GM12878 (cell line): ENCODE results near the gene NTRK1. TPM values are rescaled to one million over a fixed set of nuclear protein-coding genes. Genes with fewer than 3 reads are reported as not detected.

Source experiments
- ATAC-seq: fragments of 200-7000 bp; cut with Tn5 transposase; 3 replicates; pipeline ENCODE4 v1.9.1; 2020; ENCODE audit warnings: mild to moderate bottlenecking, moderate library complexity
- BruUV-seq: library from RNA; stranded (reverse); fragments of 400-500 nt; replicated peaks from 2 replicates; lab custom pipeline; 2021; lab: Mats Ljungman, UMichigan
- CTCF ChIA-PET: fragments of 300-600 bp; sonication (Branson Sonifier 250); formaldehyde crosslinking; extraction: SDS; loops from one replicate; lab custom pipeline; 2021; ENCODE audit warnings: inconsistent platforms; lab: Yijun Ruan, JAX
- POLR2A ChIA-PET: fragments of 350-600 bp; formaldehyde crosslinking; extraction: SDS; loops from one replicate; lab custom pipeline; 2021; ENCODE audit warnings: inconsistent platforms; lab: Charles Lee
- RAD21 ChIA-PET: fragments of 300-600 bp; sonication (Branson Sonifier 250); formaldehyde crosslinking; loops from one replicate; lab custom pipeline; 2023; ENCODE audit warnings: antibody characterized with exemption; ENCODE audit not compliant: unreplicated experiment; lab: Charles Lee
- SMC1A ChIA-PET: fragments of 300-600 bp; sonication (Branson Sonifier 250); formaldehyde crosslinking; loops from one replicate; lab custom pipeline; 2023; ENCODE audit not compliant: unreplicated experiment, uncharacterized antibody; lab: Charles Lee
- DNase-seq: peaks from one replicate; pipeline ENCODE4 v3.0.0-alpha.2; 2011; ENCODE audit warnings: low read depth, low spot score
- FAIRE-seq: peaks from 3 replicates; lab custom pipeline; 2011; peaks lifted over from hg19 to GRCh38; lab: Jason Lieb, UNC
- H2AFZ ChIP-seq: 2 replicates; pipeline ENCODE4 v1.6.0; 2011; ENCODE audit warnings: low read depth, low read length, control low read depth; ENCODE audit not compliant: control insufficient read depth
- H3K27ac ChIP-seq: 2 replicates; pipeline ENCODE4 v1.5.1; 2011; ENCODE audit warnings: control low read depth; ENCODE audit not compliant: control insufficient read depth, insufficient read depth
- H3K27me3 ChIP-seq, 2 experiments: replicated peaks in 1 of 2; 2 replicates each; pipeline versions ENCODE4 v1.6.0 to v1.6.1; 2011; ENCODE audit warnings: low read length in 1 of 2; ENCODE audit not compliant: control insufficient read depth in 2 of 2, insufficient read depth in 2 of 2
- H3K36me3 ChIP-seq, 2 experiments: 2 replicates each; pipeline ENCODE4 v1.5.1; 2011; ENCODE audit warnings: low read length in 1 of 2; ENCODE audit not compliant: control insufficient read depth in 2 of 2, insufficient read depth in 2 of 2
- H3K4me1 ChIP-seq: 2 replicates; pipeline ENCODE4 v1.6.1; 2011; ENCODE audit warnings: mild to moderate bottlenecking, low read length, moderate library complexity, mixed read lengths; ENCODE audit not compliant: control insufficient read depth, insufficient read depth
- H3K4me2 ChIP-seq: 2 replicates; pipeline ENCODE4 v1.6.0; 2011; ENCODE audit warnings: control low read depth; ENCODE audit not compliant: control insufficient read depth, insufficient read depth
- H3K4me3 ChIP-seq: fragments of 200-600 bp; sonication (generic); 2 replicates; pipeline ENCODE4 v1.5.1; 2016
- H3K79me2 ChIP-seq: 2 replicates; pipeline ENCODE4 v1.6.0; 2011; ENCODE audit warnings: low read length; ENCODE audit not compliant: control insufficient read depth, insufficient read depth
- H3K9ac ChIP-seq: 2 replicates; pipeline ENCODE4 v1.8.0; 2011; ENCODE audit warnings: low read length, control low read depth, mixed read lengths; ENCODE audit not compliant: control insufficient read depth, insufficient read depth
- H3K9me3 ChIP-seq: replicated peaks from 3 replicates; pipeline ENCODE4 v1.5.1; 2011; ENCODE audit warnings: mild to moderate bottlenecking, low read length; ENCODE audit not compliant: control insufficient read depth, insufficient read depth
- H4K20me1 ChIP-seq: 2 replicates; pipeline ENCODE4 v1.6.0; 2011; ENCODE audit not compliant: control insufficient read depth, insufficient read depth
- BCL3 ChIP-seq: IDR thresholded peaks from 2 replicates; pipeline ENCODE4 v1.6.1; 2011; ENCODE audit warnings: borderline replicate concordance, low read depth, mild to moderate bottlenecking, moderate library complexity, low read length; ENCODE audit not compliant: insufficient read depth, poor library complexity, severe bottlenecking
- CHD2 ChIP-seq: IDR thresholded peaks from 2 replicates; pipeline ENCODE4 v1.6.1; 2011; ENCODE audit warnings: low read depth, low read length, improper control_type of control experiment, borderline replicate concordance
- HCFC1 ChIP-seq: fragments of 150-350 bp; IDR thresholded peaks from 2 replicates; pipeline ENCODE4 v1.6.1; 2014; ENCODE audit warnings: low read length
- HDAC6 ChIP-seq: fragments of 200-600 bp; sonication (generic); IDR thresholded peaks from one replicate; pipeline ENCODE4 v1.8.0; 2017; ENCODE audit warnings: antibody characterized with exemption; ENCODE audit not compliant: unreplicated experiment
- KDM1A ChIP-seq: fragments of 200-600 bp; sonication (generic); IDR thresholded peaks from 2 replicates; pipeline ENCODE4 v1.6.1; 2016; ENCODE audit warnings: borderline replicate concordance
- MXI1 ChIP-seq: fragments of 150-350 bp; IDR thresholded peaks from 2 replicates; pipeline ENCODE4 v1.6.1; 2011; ENCODE audit warnings: low read depth, mild to moderate bottlenecking, inconsistent platforms, low read length, improper control_type of control experiment
- MYC ChIP-seq: IDR thresholded peaks from 2 replicates; pipeline ENCODE4 v1.6.1; 2011; ENCODE audit warnings: mild to moderate bottlenecking, low read length, moderate library complexity, inconsistent platforms; ENCODE audit not compliant: insufficient read depth, insufficient replicate concordance, insufficient read length, severe bottlenecking
- NR2C1 ChIP-seq: fragments of 450-650 bp; IDR thresholded peaks from 2 replicates; pipeline ENCODE4 v1.6.1; 2017; ENCODE audit warnings: antibody characterized with exemption, mild to moderate bottlenecking, moderate library complexity
- NR2C2 ChIP-seq: IDR thresholded peaks from 2 replicates; pipeline ENCODE4 v1.6.1; 2011; ENCODE audit warnings: borderline replicate concordance, low read depth; ENCODE audit not compliant: control insufficient read depth, insufficient read length
- RAD51 ChIP-seq: fragments of 450-650 bp; IDR thresholded peaks from 2 replicates; pipeline ENCODE4 v1.6.1; 2016; ENCODE audit warnings: moderate library complexity, mild to moderate bottlenecking, inconsistent platforms
- RELA ChIP-seq: fragments of 450-650 bp; IDR thresholded peaks from 2 replicates; pipeline ENCODE4 v1.8.0; 2014; ENCODE audit warnings: borderline replicate concordance; ENCODE audit not compliant: partially characterized antibody
- SPI1 ChIP-seq: IDR thresholded peaks from 2 replicates; pipeline ENCODE4 v1.6.1; 2011; ENCODE audit warnings: low read depth, mild to moderate bottlenecking, low read length, moderate library complexity, borderline replicate concordance; ENCODE audit not compliant: insufficient read depth
- STAT1 ChIP-seq: fragments of 450-650 bp; conservative IDR thresholded peaks from 2 replicates; pipeline ENCODE4 v1.6.1; 2014; ENCODE audit warnings: antibody characterized with exemption, mild to moderate bottlenecking
- SUZ12 ChIP-seq: fragments of 200-600 bp; sonication (generic); IDR thresholded peaks from one replicate; pipeline ENCODE4 v1.6.1; 2018; ENCODE audit warnings: antibody characterized with exemption, mild to moderate bottlenecking; ENCODE audit not compliant: unreplicated experiment
- TARDBP ChIP-seq: IDR thresholded peaks from 2 replicates; pipeline ENCODE4 v1.6.1; 2016; ENCODE audit warnings: borderline replicate concordance
- WGBS: methylation state at CpG from one replicate; pipeline ENCODE4 v1.1.6; 2016; ENCODE audit warnings: low lambda C conversion rate; ENCODE audit not compliant: insufficient replicate concordance, insufficient coverage; ENCODE audit errors: missing lambda C conversion rate; 5-methylcytosine and 5-hydroxymethylcytosine counted together
- in situ Hi-C: fragments of 300-500 bp; cut with MboI; formaldehyde crosslinking; loops from 9 replicates; pipeline ENCODE4 v1.14.3; 2018; ENCODE audit warnings: mixed read lengths
- intact Hi-C: fragments of 100-400 bp; cut with micrococcal nuclease; formaldehyde crosslinking; loops from one replicate; pipeline ENCODE4 v1.14.2; 2022; ENCODE audit not compliant: unreplicated experiment
- polyA plus RNA-seq, 11 experiments: library from polyadenylated mRNA; depleted of rRNA in 4 of 11; unstranded in 6 of 11; stranded (reverse) in 5 of 11; fragments of >200 nt; fragmentation: Nextera tagmentation in 4 of 11; fragmentation: Illumina TruSeq in 1 of 11; extraction: Ambion mirVana in 4 of 11; extraction: Trizol in 1 of 11; gene quantifications; 1 replicate in 1 of 11; 2 replicates in 10 of 11; pipeline versions ENCODE4 v1.2.1 to v1.2.3, GENCODE V29; 2011 to 2016; ENCODE audit warnings: inconsistent platforms in 2 of 11, missing spikeins in 2 of 11, low read depth in 1 of 11
- total RNA-seq, 4 experiments: library from RNA; depleted of rRNA in 3 of 4; stranded (reverse); fragments of >200 nt in 3 of 4; fragmentation: Illumina TruSeq in 1 of 4; extraction: Trizol in 1 of 4; gene quantifications; 2 replicates each; pipeline versions ENCODE4 v1.2.1 to v1.2.3, GENCODE V29; 2013 to 2021

The NTRK1 gene
- total and polyA plus RNA-seq, 10 of the 15 experiments (the other 5 are each of a cell fraction or from before 2014, with no cell fraction given), result 0.10 to 0.56 (median 0.40) TPM; not detected in 7

GRCh38 chr1:156887734-156888133 lies 27.1 kb downstream of the NTRK1 start:
- FAIRE-seq (no peak), DNase-seq (no peak), ATAC-seq (no peak)
- intact Hi-C loops (no loop called here), in situ Hi-C loops (no loop called here)
- Histone ChIP-seq H3K36me3 (no peaks in the 10 kb centered on the region), H2AFZ (no peak overlapping the region), H4K20me1 (no peaks in the 10 kb centered on the region), H3K4me2 (no peak overlapping the region), H3K79me2 (no peaks in the 10 kb centered on the region), H3K9me3 (no peaks in the 10 kb centered on the region), H3K27ac (no peak overlapping the region), H3K4me1 (no peaks in the 10 kb centered on the region), H3K4me3 (no peak overlapping the region), H3K9ac (no peak overlapping the region), H3K27me3 (peaks cover 2 to 4% of the 10 kb centered on the region in 2 experiments; a peak in 3 of 4 replicates)
- ChIA-PET SMC1A (interaction anchor here (0.7 to 5.2 kb wide), 2 partner anchors 75 to 161 kb away, joined by 4 to 50 read pairs; partner anchors contain the start of genes ISG20L2 and METTL25B), RAD21 (interaction anchor here (0.6 to 7.1 kb wide), 4 partner anchors 49 to 198 kb away, joined by 3 to 42 read pairs (median 18); no protein-coding TSS in a partner anchor), POLR2A (interaction anchor here (0.5 kb wide), 1 partner anchor 261 kb away, joined by 4 read pairs; no protein-coding TSS in a partner anchor), CTCF (interaction anchor here (0.6 to 5.7 kb wide), 8 partner anchors 28 to 598 kb away, joined by 3 to 90 read pairs (median 4); partner anchors contain the start of gene NTRK1)
- 14% methylated on average over 6 of the region's 6 CpGs for WGBS
- no TSS peak for BruUV-seq
- no peak for TF ChIP-seq KDM1A
- no peak for TF ChIP-seq RAD51
- no peak for TF ChIP-seq SUZ12
- no peak for TF ChIP-seq MYC
- no peak for TF ChIP-seq TARDBP
- TF ChIP-seq SPI1, result no peak
- no peak for TF ChIP-seq STAT1
- no peak for TF ChIP-seq HCFC1
- no peak for TF ChIP-seq RELA
- TF ChIP-seq CHD2, result no peak
- TF ChIP-seq NR2C1, result no peak
- TF ChIP-seq NR2C2, result no peak
- no peak for TF ChIP-seq BCL3
- TF ChIP-seq HDAC6, result no peak
- TF ChIP-seq MXI1, result no peak
